Embryonic facial prominence (tissue), 1 donor: ENCODE data around the gene CCDC138.

Experiments
- DNase-seq: peaks from one replicate; pipeline ENCODE4 v3.0.0-alpha.2; 2016; ENCODE audit errors: extremely low spot score

The CCDC138 gene

DNA sequence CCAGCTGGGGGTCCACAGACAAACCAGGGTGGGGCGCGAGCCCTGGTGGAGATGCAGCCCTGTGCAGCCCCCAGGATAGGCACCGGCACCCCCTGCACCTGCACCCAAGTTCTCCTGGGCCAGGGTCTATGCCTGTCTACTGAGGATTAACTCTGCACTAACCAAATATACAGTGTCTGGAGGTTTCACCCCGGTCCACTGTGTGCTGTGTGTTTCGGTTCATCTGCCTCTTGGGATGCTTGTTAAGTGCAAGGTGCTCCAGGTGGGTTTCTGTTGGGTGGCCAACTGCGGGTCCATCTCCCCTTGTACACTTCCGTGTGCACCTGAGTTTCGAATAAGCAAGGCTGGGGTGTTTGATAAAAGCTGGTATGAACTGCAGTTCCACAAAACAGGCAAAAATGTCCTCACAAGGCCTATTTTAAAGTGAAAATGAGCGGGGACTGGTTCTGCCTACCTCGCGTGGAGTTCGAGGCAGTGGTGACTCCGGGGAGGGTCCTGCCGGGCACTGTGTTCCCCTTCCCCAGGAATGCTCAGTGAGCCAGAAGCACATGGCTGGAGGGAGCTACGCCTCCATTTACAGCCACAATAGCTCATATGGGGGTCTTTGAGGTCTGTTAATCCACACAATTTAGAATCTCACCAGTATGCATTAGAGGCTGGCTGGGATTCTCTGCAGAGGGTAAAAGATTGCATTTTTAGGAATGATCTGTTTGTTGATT is 131.7 kb downstream of the CCDC138 start:
- no peak for DNase-seq

- no peak for DNase-seq
These were observed 132.4 kb downstream of the CCDC138 start for GRCh38 chr2:108918941-108919341.

DNA sequence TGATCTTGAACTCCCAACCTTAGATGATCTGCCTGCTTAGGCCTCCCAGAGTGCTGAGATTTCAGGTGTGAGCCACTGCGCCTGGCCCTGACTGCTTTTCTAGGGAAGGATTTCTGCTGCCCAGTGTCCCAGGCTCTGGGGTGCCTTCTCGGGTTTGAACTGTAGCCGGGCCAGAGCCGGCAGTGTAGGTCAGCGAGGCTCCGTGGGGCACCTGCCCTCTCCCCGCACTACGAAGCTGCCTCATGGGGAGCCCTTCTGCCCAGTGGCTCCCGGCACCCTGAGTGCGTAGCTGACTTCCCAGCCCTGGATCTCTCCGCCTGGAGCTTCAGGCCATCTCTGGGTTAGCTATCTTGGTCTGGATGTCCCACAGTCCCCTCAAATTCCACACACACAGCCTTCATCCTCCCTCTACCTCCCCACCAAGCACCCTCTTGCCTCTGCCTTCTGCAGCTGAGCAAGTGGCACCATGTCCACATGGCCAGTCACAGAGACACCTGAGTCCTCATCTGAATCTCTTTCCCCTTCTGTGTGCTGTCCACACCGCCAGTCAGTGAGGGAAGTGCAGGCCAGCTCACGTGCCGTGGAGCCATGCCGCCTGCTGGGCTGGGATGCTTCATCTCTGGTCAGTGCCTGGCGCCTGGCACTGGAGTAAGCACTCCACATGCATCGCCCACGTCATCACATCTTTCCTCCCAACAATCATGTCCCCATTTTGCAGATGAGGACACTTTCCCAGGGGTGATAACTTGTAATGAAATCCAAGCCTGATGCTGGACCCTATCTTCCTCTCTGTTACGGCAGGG is 133.2 kb downstream of the CCDC138 start:
- no peak for DNase-seq

DNA sequence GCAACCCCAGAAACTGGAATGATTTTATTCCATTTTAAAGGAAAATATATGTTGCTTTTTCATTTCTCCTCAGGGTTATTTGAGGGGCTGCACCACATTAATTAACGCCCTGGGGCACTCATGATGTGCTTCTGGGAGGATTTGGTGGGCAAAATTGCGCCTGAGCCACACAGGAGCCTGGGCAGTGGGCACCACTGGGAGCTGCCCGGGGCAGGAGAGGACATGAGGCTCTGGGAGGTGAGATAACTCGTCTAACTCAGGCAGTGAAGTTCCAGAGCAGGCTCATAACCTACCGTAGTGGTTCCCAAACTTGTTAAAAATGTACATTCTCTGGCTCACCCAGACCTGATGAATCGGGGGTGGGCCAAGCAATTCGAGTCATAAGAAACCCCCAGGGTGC is 134.1 kb downstream of the CCDC138 start:
- no peak for DNase-seq

- DNase-seq, result no peak
These were observed 134.8 kb downstream of the CCDC138 start for GRCh38 chr2:108921096-108922030.

DNA sequence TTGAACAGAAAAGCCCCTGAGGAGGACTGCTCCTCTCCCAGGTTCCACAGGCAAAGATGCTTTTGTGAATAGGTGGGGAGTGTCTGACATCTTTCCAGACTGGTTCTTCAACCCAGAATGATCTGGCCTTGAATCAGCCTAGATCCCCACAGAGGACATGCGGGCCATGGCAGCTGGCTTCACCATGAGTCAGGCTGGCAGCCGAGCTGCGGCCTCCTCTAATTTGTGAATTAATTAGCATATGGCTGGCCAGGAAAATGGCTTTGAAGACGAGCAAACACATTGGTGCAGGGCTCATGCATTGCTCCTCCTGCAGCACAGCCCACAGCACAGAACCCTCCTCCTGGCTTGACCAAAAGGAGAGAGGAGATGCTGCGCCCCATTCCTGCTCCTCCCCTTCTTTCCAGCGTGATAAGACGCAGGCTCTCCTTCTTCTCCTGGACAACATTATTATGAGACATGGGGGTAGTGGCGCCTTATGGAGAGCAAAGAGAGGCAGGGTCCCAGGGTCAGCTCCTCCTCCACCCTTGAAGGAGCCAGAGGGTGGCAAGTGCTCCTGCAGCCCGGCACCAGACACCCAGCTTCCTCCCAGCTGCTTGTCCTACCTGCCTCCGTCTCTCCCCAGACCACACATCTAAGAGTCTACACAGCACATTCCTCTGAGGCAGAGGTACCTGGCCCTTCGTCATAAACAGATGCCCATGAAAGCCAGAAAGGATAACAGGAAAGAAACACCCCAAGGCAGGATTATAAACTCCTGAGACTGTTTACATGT is 135.8 kb downstream of the CCDC138 start:
- no peak for DNase-seq

DNA sequence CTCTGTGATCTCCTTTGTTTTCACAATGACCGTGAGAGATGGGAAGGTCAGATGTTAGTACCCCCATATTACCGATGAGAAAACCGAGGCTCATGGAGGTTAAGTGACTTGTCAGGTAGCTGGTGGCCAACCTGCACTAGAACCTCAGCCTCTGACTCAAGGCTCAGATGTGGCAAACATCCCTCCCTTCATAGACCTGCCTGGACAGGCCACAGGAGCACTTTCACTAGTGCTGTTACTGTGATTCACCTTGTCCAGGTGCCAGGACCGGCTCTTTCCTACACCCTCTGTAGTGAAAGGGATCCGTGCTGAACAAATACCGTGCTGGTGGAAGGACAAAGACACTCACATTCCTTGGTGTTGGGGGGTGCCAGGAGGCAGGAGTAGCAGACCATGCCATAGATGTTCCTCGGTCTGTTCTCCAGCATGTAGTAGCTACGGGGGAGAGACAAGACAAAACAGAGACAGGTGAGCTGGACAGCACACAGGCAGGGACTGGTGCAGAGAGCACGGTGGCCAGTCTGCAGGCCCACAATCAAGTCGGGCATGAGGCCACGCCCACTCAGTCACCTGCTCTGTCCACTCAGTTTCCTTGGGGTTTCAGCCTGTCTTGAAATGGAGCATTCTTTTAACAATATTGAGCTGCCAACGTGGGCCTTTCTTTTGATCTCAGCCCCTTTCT is 136.6 kb downstream of the CCDC138 start:
- no peak for DNase-seq

DNA sequence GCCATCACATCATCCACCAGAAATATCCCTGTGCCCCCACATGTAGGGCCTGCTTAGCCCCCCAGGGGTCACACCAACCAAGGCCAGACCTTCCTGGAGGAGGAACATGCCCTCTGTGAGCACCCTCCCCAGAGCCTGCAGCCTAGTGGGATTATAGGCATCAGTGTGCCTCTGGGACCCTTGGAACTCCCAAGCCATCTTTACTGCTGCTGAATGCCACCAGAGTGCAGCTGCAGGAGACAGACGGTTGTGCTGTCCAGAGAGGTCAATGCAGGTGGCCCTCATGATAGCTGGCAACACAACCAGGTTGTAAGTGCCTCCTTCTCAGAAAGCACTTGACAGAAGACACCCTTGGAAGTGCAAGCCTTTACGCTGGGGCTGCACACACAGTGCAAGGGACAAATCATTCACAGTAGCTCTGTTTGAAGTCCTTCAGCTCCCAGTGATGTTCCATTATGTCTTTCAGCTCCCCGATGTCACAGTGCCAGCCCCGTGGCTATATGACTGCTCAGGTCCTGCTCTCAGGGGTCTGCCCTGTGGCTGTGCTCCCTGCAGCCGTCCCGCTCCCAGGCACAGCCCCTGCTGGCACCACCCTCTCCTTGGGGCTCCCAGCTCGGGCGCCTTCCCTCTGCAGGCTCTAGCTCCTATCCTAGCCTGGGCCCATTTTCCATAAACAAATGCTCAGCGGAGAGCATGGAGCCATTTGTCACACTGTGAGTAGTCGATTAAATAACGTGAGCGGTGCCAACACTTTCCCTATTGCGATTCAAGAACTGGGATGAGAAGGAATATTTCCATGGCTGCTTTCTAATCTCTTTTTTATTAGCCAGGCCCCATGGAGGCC is 137.4 kb downstream of the CCDC138 start:
- DNase-seq, result no peak

GRCh38 chr2:108924580-108925251 is 138.1 kb downstream of the CCDC138 start:
- DNase-seq, result no peak

DNA sequence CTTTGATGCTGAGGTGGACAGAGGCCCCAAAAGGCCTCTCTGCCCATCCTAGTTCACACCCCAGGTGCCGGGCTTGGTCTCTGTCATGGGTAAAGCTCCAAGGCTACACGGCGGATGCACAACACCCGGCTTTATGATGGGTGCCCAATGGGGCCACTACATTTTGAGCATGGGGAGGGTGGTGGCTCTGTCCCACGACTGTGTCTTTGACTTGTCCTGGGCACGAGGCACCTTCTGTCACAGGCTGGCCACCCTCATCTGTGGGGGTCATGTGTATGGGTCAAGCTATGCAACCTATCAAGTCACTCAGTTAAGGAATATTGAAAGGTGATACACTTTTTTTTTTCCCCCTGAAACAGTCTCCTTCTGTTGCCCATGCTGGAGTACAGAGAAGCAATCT is 138.7 kb downstream of the CCDC138 start:
- no peak for DNase-seq

- DNase-seq, result no peak
These were observed 139.2 kb downstream of the CCDC138 start for GRCh38 chr2:108925735-108926134.
